ENCODE measurements around the gene WDR88.
"Not testable (repeated sequence)": the region's sequence is repeated elsewhere in the genome, so short reads cannot be mapped to it uniquely, and the experiment has no call there.

DNA sequence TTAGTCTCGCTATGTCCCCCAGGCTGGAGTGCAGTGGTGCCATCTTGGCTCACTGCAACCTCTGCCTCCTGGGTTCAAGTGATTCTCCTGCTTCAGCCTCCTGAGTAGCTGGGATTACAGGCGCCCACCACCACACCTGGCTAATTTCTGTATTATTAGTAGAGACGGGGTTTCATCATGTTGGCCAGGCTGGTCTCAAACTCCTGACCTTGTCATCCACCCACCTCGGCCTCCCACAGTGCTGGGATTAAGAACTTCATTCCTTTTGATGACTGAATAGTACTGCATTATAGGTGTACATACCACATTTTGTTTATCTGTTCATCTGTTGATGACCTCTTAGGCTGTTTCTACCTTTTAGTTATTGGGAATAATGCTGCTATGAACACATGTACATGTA is 20.7 kb downstream of the WDR88 start:
- not testable (repeated sequence) for TF ChIP-seq POLR2A (IDR thresholded peaks at IDR 0.05)
- TF ChIP-seq, protein P1, sequence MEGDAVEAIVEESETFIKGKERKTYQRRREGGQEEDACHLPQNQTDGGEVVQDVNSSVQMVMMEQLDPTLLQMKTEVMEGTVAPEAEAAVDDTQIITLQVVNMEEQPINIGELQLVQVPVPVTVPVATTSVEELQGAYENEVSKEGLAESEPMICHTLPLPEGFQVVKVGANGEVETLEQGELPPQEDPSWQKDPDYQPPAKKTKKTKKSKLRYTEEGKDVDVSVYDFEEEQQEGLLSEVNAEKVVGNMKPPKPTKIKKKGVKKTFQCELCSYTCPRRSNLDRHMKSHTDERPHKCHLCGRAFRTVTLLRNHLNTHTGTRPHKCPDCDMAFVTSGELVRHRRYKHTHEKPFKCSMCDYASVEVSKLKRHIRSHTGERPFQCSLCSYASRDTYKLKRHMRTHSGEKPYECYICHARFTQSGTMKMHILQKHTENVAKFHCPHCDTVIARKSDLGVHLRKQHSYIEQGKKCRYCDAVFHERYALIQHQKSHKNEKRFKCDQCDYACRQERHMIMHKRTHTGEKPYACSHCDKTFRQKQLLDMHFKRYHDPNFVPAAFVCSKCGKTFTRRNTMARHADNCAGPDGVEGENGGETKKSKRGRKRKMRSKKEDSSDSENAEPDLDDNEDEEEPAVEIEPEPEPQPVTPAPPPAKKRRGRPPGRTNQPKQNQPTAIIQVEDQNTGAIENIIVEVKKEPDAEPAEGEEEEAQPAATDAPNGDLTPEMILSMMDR (IDR thresholded peaks at IDR 0.05): not testable (repeated sequence)
